HepG2 (cell line): ENCODE results near the gene STXBP4.

Source experiments
- HNF4G ChIP-seq, 2 experiments: sonication (generic) in 1 of 2; formaldehyde crosslinking in 1 of 2; IDR thresholded peaks; 2 replicates each; pipeline versions ENCODE4 v1.4.0 to v1.6.1; 2011 to 2020; ENCODE audit warnings: borderline replicate concordance in 2 of 2, low read depth in 2 of 2, mild to moderate bottlenecking in 2 of 2, low read length in 1 of 2, missing genetic modification reagents in 1 of 2, moderate library complexity in 1 of 2
- SKIL ChIP-seq: sonication (generic); formaldehyde crosslinking; IDR thresholded peaks from 2 replicates; pipeline ENCODE4 v1.8.0; 2022; ENCODE audit warnings: missing genetic modification reagents, mild to moderate bottlenecking, moderate library complexity, borderline replicate concordance

GRCh38 chr17:55157165-55157564 lies 188.6 kb downstream of the STXBP4 start:
- TF ChIP-seq SKIL (CRISPR knock-in tag) (no peak), HNF4G (IDR thresholded peaks at IDR 0.05; ENCODE audit: borderline replicate concordance, low read depth, low read length) (no peak), HNF4G (CRISPR knock-in tag; IDR thresholded peaks at IDR 0.05; ENCODE audit: borderline replicate concordance, low read depth) (no peak)
